HG02678 (cell line): ENCODE results near the gene NCF4.

Experiments
- ATAC-seq: cut with Tn5 transposase; IDR thresholded peaks from one replicate; pipeline ENCODE4 v1.9.1; 2021; ENCODE audit warnings: mild to moderate bottlenecking, moderate library complexity; ENCODE audit not compliant: unreplicated experiment

The NCF4 gene

GRCh38 chr22:36918586-36919284 is 57.9 kb downstream of the NCF4 start:
- no peak for ATAC-seq

GRCh38 chr22:36921309-36922104 is 60.7 kb downstream of the NCF4 start:
- no peak for ATAC-seq

- no peak for ATAC-seq
Observed at GRCh38 chr22:36922105-36922608, 61.4 kb downstream of the NCF4 start.

GRCh38 chr22:36922711-36923110 is 61.9 kb downstream of the NCF4 start:
- ATAC-seq: no peak

- no peak for ATAC-seq
Observed at GRCh38 chr22:36923131-36923788, 62.5 kb downstream of the NCF4 start.

GRCh38 chr22:36924151-36924698 is 63.4 kb downstream of the NCF4 start:
- ATAC-seq: no peak

- no peak for ATAC-seq
Observed at GRCh38 chr22:36925388-36926290, 64.8 kb downstream of the NCF4 start.

- ATAC-seq: no peak
Observed at GRCh38 chr22:36926309-36926708, 65.5 kb downstream of the NCF4 start.

- no peak for ATAC-seq
Observed at GRCh38 chr22:36926721-36927435, 66.1 kb downstream of the NCF4 start.
